ENCODE data around the gene CNTNAP2. TPM values are rescaled to one million over a fixed set of nuclear protein-coding genes. Genes with fewer than 3 reads are reported as not detected.

Gene CNTNAP2
- total and polyA plus RNA-seq, 2 of the 13 experiments (the other 11 are each of a cell fraction or from before 2014, with no cell fraction given): 0.40 to 0.42 TPM

GRCh38 chr7:148436571-148436970 is 2320.0 kb downstream of the CNTNAP2 start:
- DNase-seq (ENCODE audit: low spot score): peak; percentile 27
- TF ChIP-seq REXO4 (CRISPR knock-in tag; IDR thresholded peaks at IDR 0.05; ENCODE audit: borderline replicate concordance) (no peak), POLR2G (IDR thresholded peaks at IDR 0.05; ENCODE audit: low read depth, low read length) (peak; percentile 42; the same call in 1 of the 2 replicates), ZMYM4 (CRISPR knock-in tag; IDR thresholded peaks at IDR 0.05) (peak; percentile 52; the same call in 1 of the 2 replicates), TAF1 (CRISPR knock-in tag; IDR thresholded peaks at IDR 0.05) (peak; percentile 36; the same call in 1 of the 2 replicates), CREB1 (IDR thresholded peaks at IDR 0.05) (no peak), CREB1 (CRISPR knock-in tag; IDR thresholded peaks at IDR 0.05) (no peak), MBNL3 (CRISPR knock-in tag; conservative IDR thresholded peaks at IDR 0.05) (no peak), POLR2AphosphoS5 (IDR thresholded peaks at IDR 0.05; ENCODE audit: low read depth, low read length) (peak; percentile 48; the same call in 1 of the 2 replicates), ZNF282 (IDR thresholded peaks at IDR 0.05; ENCODE audit: partially characterized antibody) (no peak), RFXANK (CRISPR knock-in tag; IDR thresholded peaks at IDR 0.05) (no peak), ZNF629 (CRISPR knock-in tag; conservative IDR thresholded peaks at IDR 0.05) (no peak), ZNF687 (CRISPR knock-in tag; IDR thresholded peaks at IDR 0.05) (peak; percentile 43), RARA (CRISPR knock-in tag; IDR thresholded peaks at IDR 0.05) (no peak), ZFY (CRISPR knock-in tag; IDR thresholded peaks at IDR 0.05) (peak; percentile 54), YEATS2 (CRISPR knock-in tag; IDR thresholded peaks at IDR 0.05; ENCODE audit: borderline replicate concordance) (peak; percentile 60; the same call in 1 of the 2 replicates), ARID2 (CRISPR knock-in tag; IDR thresholded peaks at IDR 0.05; ENCODE audit: borderline replicate concordance) (peak; percentile 32; the same call in 1 of the 2 replicates), ZNF430 (CRISPR knock-in tag; IDR thresholded peaks at IDR 0.05) (0 out of 2 replicates have a peak, but pooled peaks have one; percentile 44), ZNF510 (CRISPR knock-in tag; IDR thresholded peaks at IDR 0.05; ENCODE audit: low read depth) (0 out of 2 replicates have a peak, but pooled peaks have one; percentile 27), ZFX (CRISPR knock-in tag; IDR thresholded peaks at IDR 0.05; ENCODE audit: low read depth) (peak; percentile 73; the same call in 1 of the 2 replicates), ZNF773 (CRISPR knock-in tag; IDR thresholded peaks at IDR 0.05; ENCODE audit: borderline replicate concordance) (no peak), TP53 (CRISPR knock-in tag; conservative IDR thresholded peaks at IDR 0.05) (no peak), SIX1 (CRISPR knock-in tag; IDR thresholded peaks at IDR 0.05; ENCODE audit: borderline replicate concordance) (no peak), MAX (IDR thresholded peaks at IDR 0.05) (0 out of 2 replicates have a peak, but pooled peaks have one; percentile 4)

More at GRCh38 chr7:148436571-148436970, 2320.0 kb downstream of the CNTNAP2 start:
- H3K27ac ChIP-seq (ENCODE audit: extremely low read length, insufficient read depth, low read length): peak overlapping the region; percentile 18
- ChIA-PET CTCF (ENCODE audit: low intra/inter-chr PET ratio, low total read pairs) (no interaction called here), POLR2A (interaction anchor here (1.7 to 2.0 kb wide), 2 partner anchors 8 to 11 kb away, joined by 4 to 7 read pairs; no protein-coding TSS in a partner anchor)
- H3K4me2 ChIP-seq (ENCODE audit: low read depth, low read length): peak overlapping the region; percentile 86
- H3K27me3 ChIP-seq (ENCODE audit: control insufficient read depth in 1 of 2, insufficient read depth in 2 of 2, low read length in 2 of 2): no peaks in the 10 kb centered on the region; a peak in 1 of 5 replicates
- intact Hi-C loops (cut with micrococcal nuclease; ENCODE audit: unreplicated experiment): no loop called here
- in situ Hi-C loops (cut with HindIII; ENCODE audit: extremely low pct_ligation_motif_present, low pct_unique_long_range_greater_than_20kb): no loop called here
- peaks cover 67% of the 10 kb centered on the region for H3K4me1 ChIP-seq (ENCODE audit: insufficient read depth, low read length)
- no TSS peak for BruUV-seq (replicated peaks)
- H3K4me3 ChIP-seq (replicated peaks in 1 of 3; ENCODE audit: insufficient read depth in 1 of 3, low read depth in 2 of 3, low read length in 3 of 3): peak overlapping the region; percentile 45 to 73 (median 53)
- ATAC-seq (peak; percentile 91), FAIRE-seq (no peak)
- peaks cover 9% of the 10 kb centered on the region for H3K79me2 ChIP-seq (ENCODE audit: insufficient read depth, low read length)
- no peaks in the 10 kb centered on the region for H4K20me1 ChIP-seq (ENCODE audit: insufficient read depth, low read length)
- H3K36me3 ChIP-seq (replicated peaks in 1 of 2; ENCODE audit: control insufficient read depth in 1 of 2, insufficient read depth in 2 of 2, low read length in 2 of 2): no peaks in the 10 kb centered on the region
- 21% methylated on average over 6 of the region's 7 CpGs for WGBS (ENCODE audit: low lambda C conversion rate)
- H3K9ac ChIP-seq (ENCODE audit: insufficient read depth, low read depth, low read length): peak overlapping the region; percentile 69
- H2AFZ ChIP-seq (ENCODE audit: low read length): peak overlapping the region; percentile 56
- H3K9me3 ChIP-seq (ENCODE audit: low read length): no peaks in the 10 kb centered on the region
